HG03457 (cell line): ENCODE results near the gene ITGAL.
"Not testable (repeated sequence)": the region's sequence is repeated elsewhere in the genome, so short reads cannot be mapped to it uniquely, and the experiment has no call there.

ENCODE experiments used
- ATAC-seq: cut with Tn5 transposase; IDR thresholded peaks from one replicate; pipeline ENCODE4 v1.9.1; 2021; ENCODE audit warnings: moderate number of reproducible peaks; ENCODE audit not compliant: unreplicated experiment

ITGAL gene

GRCh38 chr16:30491744-30492308 is 19.3 kb downstream of the ITGAL start:
- ATAC-seq: no peak

DNA sequence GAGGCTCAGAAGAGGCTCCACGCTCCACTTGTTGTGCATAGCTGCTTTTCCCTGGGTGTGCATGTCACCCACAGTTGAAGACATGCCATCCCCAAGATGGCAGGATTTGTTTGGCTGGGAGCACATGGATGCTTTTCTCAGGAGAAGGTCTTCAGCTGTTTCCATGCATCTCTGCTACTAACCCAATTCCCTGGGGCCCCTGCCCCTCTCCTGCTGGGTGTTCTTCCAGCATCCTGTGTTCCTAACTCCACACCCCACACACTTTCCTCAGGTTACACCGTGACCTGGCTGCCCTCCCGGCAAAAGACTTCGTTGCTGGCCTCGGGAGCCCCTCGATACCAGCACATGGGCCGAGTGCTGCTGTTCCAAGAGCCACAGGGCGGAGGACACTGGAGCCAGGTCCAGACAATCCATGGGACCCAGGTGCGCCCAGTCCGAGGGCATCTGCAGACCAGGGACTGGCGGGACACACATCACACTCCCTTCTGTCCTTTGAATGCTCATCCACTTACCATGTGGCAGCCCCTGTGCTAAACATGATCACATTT is 21.5 kb downstream of the ITGAL start:
- ATAC-seq: no peak

DNA sequence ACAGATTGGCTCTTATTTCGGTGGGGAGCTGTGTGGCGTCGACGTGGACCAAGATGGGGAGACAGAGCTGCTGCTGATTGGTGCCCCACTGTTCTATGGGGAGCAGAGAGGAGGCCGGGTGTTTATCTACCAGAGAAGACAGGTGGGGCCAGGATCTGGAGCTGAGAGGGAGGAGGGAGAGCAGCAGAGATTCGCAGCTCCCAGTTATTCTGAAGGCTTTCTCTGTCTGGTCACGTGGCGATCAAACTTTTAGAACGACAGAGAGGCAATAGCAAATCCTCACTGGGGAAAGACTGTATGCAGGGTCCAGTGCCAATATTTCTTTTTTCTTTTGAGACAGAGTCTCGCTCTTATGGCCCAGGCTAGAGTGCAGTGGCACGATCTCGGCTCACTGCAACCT is 22.2 kb downstream of the ITGAL start:
- ATAC-seq: no peak

- ATAC-seq: no peak
Measured at GRCh38 chr16:30499284-30499683, 26.7 kb downstream of the ITGAL start.

DNA sequence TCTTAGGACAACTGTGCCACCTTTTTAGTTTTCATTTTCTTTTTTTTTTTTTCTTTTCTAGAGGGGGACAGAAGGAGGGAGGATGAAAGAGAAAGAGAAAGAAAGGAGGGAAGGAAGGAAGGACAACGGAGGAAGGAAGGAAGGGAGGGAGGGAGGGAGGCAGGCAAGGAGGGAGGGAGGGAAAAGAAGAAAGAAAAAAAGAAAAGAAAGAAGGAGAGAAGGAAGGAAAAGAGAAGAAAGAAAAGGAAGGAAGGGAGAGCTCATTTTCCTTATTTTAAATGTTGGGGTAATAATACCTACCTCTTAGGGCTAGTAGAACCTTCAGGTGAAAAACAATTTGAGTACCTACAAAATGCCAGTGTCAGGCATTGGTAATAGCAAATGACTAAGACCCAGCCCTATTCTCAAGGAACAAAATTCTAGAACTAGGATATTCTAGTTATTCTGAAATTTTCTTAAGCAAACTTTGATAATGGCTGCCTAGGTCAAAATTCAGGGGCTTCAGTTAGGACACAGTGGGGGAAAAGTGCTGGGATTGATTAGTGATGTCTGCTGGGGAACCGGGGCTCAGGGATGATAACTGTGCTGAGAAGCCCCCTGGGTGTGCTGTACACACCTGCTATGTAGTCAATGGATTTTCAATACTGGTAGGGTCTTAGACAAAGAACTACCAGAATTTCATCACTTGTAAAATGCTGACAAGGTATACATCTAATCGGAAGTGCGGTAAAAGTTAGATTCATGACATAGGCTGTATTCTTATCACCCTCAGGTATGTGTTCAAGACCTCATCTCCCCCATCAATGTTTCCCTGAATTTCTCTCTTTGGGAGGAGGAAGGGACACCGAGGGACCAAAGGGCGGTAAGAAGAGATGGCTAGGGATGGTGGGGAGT is 31.1 kb downstream of the ITGAL start:
- no peak for ATAC-seq

GRCh38 chr16:30509081-30509765 is 36.7 kb downstream of the ITGAL start:
- ATAC-seq: no peak

DNA sequence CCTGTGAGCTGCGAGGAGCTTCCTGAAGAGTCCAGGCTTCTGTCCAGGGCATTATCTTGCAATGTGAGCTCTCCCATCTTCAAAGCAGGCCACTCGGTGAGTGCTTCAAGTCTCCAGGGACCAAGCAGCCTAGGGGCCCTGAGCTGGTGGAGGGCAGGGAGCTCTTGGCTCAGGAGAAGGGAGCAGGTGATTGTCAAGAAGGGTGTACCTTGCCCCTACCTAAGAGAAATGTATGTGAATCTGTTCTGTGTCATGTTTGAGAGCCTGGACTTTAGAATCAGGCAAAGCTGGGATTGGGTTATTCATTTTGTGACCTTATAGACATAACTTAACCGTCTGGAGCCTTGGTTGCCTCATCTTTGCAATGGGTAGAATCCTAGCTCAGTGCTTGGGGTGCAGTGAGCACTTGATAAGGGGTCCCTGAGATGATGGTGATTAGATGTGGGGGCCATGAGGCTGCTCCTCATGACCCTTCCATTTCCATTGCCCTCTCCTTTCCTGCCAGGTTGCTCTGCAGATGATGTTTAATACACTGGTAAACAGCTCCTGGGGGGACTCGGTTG is 37.9 kb downstream of the ITGAL start:
- ATAC-seq: no peak

GRCh38 chr16:30511509-30511908 is 39.0 kb downstream of the ITGAL start:
- ATAC-seq: no peak

- ATAC-seq: no peak
Measured at GRCh38 chr16:30515275-30515674, 42.7 kb downstream of the ITGAL start.

- ATAC-seq: no peak
Measured at GRCh38 chr16:30518552-30518951, 46.0 kb downstream of the ITGAL start.

DNA sequence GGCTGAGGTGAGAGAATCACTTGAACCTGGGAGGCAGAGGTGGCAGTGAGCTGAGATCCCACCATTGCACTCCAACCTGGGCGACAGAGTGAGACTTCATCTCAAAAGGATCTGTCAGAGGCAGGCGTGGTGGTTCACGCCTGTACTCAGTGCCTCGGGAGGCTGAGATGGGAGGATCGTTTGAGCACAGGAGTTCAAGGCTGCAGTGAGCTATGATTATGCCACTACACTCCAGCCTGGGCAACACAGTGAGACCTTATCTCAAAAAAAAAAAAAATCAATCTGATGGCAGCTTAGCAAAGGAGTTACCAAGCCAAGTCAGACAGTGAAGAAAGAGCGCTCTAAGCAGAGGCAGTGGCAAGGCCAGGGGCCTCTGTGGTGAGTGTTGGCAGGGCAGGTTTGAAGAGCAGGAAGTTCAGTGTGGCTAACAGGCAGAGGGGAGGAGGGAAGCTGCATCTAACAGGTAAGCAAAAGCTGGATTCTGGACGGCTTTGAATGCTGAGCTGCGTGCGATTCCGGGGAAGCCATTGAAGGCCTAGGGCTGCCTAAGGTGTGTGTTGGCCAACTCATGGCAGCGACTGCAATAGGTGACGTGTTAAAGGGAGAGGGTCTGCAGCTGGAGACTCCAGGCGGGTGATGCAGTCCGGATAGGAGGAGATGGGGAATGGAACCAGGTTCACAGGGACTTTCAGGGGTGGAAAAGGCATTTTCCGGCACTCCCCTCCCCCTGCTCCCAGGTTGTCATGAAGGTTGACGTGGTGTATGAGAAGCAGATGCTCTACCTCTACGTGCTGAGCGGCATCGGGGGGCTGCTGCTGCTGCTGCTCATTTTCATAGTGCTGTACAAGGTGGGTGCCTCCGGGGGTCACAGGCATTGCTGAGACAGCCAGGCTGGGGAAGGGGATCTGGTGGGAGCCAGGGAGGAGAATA is 46.8 kb downstream of the ITGAL start:
- no peak for ATAC-seq

GRCh38 chr16:30521476-30521872 is 48.9 kb downstream of the ITGAL start:
- no peak for ATAC-seq

GRCh38 chr16:30521873-30522641 is 49.5 kb downstream of the ITGAL start:
- ATAC-seq: no peak

- ATAC-seq: not testable (repeated sequence)
Measured at GRCh38 chr16:30522702-30523463, 50.3 kb downstream of the ITGAL start.

DNA sequence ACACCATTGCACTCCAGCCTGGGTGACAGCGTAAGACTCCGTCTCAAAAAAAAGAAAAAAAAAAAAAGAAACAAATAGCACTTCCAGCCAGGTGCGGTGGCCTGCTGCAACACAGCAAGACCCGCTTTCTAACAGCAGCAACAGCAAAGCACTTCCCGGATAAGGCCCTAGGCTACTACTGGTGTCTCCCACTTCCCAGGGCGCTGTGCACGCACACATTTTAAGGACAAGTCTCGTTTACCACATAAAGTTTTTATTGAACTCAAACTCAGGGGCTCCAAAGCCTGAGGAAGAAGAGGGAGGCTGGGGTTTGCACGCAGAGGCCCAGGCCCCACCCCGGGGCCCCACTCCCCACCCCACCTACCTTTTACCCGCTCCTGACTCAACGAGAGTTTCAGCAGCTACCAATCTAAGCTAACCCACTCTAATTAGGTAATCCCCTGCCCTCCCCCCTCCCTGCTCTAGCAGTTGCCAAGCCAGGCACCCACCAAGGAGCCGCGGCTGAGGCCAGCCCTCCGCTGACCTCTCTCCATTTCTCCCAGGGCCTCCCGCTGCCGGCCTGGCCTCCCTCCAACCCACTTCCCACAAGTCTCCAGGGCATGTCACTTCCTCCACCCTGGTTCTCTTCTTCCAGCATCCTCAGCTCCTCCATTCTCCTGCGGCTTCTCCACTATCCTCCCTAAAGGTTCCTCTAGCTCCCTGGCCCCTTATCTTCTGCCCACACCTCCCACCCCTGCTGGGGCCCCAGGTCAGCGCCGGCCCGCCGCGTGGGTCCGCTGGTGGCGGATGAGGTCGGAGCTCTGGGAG is 51.4 kb downstream of the ITGAL start:
- ATAC-seq: no peak

DNA sequence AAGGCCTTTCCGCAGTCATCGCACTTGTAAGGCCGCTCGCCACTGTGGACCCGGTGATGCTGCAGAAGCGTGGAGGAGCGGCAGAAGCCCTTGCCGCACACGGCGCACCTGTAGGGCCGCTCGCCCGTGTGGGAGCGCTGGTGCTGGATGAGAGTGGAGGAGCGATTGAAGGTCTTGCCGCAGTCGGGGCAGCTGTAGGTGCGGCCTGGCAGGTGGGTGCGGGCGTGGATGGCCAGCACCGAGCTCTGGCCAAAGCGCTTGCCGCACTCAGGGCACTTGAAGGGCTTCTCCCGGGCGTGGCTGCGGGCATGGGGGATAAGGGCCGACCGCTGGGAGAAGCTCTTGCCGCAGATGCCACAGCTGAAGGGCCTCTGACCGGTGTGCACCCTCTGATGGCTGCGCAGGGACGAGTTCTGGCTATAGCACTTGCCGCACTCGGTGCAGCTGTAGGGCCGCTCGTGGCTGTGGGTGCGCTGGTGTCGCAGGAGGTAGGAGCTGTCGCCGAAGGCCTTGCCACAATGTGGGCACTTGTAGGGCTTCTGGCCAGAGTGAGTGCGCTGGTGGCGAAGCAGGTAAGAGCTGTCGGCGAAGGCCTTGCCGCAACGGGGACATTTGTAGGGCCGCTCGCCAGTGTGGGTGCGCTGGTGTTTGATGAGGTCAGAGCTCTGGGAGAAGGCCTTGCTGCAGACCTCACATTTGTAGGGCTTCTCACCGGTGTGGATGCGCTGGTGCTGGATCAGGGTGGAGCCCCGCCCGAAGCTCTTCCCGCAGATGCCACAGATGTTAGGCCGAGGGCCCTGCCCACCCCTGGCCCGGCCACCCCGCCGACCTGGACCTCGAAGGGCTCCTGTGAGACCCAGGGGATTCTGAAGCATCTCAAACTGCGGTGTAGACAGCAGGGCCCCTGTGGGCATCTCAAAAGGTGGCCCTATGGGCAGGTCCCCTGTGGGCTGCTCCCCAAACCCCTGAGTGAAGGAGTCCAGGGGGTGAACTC is 52.3 kb downstream of the ITGAL start:
- ATAC-seq: no peak

DNA sequence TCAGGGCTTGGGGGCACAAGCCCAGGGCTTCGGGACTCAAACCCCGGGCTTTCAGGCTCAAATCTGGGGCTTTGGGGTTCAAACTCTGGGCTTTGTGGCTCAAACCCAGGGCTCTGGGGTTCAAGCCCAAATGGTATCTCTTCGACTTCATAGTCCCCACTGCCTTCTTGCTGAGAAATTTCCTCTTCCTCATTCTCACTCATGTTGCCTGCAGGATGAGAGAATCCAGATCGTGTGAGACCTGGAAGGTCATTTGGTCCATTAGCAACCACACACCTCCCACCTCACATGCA is 53.2 kb downstream of the ITGAL start:
- ATAC-seq: no peak
